ENCODE results near the gene TRMO. TPM values are rescaled to one million over a fixed set of nuclear protein-coding genes. Genes with fewer than 3 reads are reported as not detected.

Gene TRMO
- total and polyA plus RNA-seq, 9 of the 15 experiments (the other 6 are each of a cell fraction or from before 2014, with no cell fraction given): 5.6 to 22.4 (median 16.2) TPM

DNA sequence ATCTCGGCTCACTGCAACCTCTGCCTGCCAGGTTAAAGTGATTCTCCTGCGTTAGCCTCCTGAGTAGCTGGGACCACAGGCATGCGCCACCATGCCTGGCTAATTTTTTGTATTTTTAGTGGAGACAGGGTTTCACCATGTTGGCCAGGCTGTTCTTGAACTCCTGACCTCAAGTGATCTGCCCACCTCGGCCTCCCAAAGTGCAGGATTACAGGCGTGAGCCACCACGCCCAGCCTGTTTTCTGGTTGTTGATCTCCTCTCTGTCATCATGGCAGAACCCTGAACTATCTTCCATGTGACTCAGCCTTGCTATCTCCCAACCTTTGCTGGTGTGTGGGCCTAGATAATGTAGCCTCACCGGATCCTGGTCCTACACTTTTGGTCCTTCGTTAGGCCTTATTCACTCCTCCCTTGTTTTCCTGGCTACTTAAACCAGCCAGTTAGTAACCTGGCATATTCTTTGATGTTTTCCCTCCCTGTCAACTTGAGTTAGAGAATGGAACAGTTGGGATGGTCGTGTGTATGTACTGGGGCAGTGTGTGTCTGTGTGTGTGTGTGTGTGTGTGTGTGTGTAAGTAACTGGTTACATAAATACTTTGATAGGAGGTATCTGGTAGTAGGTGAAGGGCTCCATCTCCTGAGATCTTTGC lies 38.5 kb upstream of the TRMO start (continued):
- TF ChIP-seq ZNF239 (CRISPR knock-in tag; IDR thresholded peaks at IDR 0.05) (peak; percentile 52), NCOA1 (IDR thresholded peaks at IDR 0.05; ENCODE audit: low read depth) (peak; percentile 93), ARID3A (IDR thresholded peaks at IDR 0.05; ENCODE audit: borderline replicate concordance, low read depth, low read length) (peak; percentile 66; the same call in 1 of the 2 replicates), BRD9 (IDR thresholded peaks at IDR 0.05; ENCODE audit: low read depth, partially characterized antibody) (peak; percentile 98), ZZZ3 (IDR thresholded peaks at IDR 0.05) (peak; percentile 42; the same call in 1 of the 2 replicates), OTX1 (CRISPR knock-in tag; IDR thresholded peaks at IDR 0.05) (peak; percentile 77), CREB1 (IDR thresholded peaks at IDR 0.05) (0 out of 2 replicates have a peak, but pooled peaks have one; percentile 38), CREB1 (CRISPR knock-in tag; IDR thresholded peaks at IDR 0.05) (0 out of 2 replicates have a peak, but pooled peaks have one; percentile 43), C11orf30 (IDR thresholded peaks at IDR 0.05; ENCODE audit: low read depth) (peak; percentile 73), ARID2 (IDR thresholded peaks at IDR 0.05) (peak; percentile 73), NCOA2 (IDR thresholded peaks at IDR 0.05; ENCODE audit: partially characterized antibody in 2 of 2) (peak; percentile 83 to 85), SMARCC2 (IDR thresholded peaks at IDR 0.05; ENCODE audit: low read depth) (peak; percentile 97), THRB (CRISPR knock-in tag; conservative IDR thresholded peaks at IDR 0.05) (peak; percentile 55), SAP30 (IDR thresholded peaks at IDR 0.05; ENCODE audit: borderline replicate concordance, insufficient read depth, low read depth, low read length, poor library complexity, severe bottlenecking) (peak; percentile 29), DPF2 (IDR thresholded peaks at IDR 0.05) (peak; percentile 100), SMARCE1 (IDR thresholded peaks at IDR 0.05) (peak; percentile 98), FOSL1 (tag; conservative IDR thresholded peaks at IDR 0.05) (peak; percentile 98), ZFP36 (IDR thresholded peaks at IDR 0.05; ENCODE audit: low read depth, low read length, partially characterized antibody) (peak; percentile 45), CTBP1 (IDR thresholded peaks at IDR 0.05; ENCODE audit: borderline replicate concordance) (peak; percentile 96), HLTF (IDR thresholded peaks at IDR 0.05) (peak; percentile 97), HSF4 (CRISPR knock-in tag; IDR thresholded peaks at IDR 0.05; ENCODE audit: borderline replicate concordance) (peak; percentile 81; the same call in 1 of the 2 replicates), RBFOX2 (IDR thresholded peaks at IDR 0.05; ENCODE audit: low read depth, low read length) (peak; percentile 55)
- TF ChIP-seq, protein P1, sequence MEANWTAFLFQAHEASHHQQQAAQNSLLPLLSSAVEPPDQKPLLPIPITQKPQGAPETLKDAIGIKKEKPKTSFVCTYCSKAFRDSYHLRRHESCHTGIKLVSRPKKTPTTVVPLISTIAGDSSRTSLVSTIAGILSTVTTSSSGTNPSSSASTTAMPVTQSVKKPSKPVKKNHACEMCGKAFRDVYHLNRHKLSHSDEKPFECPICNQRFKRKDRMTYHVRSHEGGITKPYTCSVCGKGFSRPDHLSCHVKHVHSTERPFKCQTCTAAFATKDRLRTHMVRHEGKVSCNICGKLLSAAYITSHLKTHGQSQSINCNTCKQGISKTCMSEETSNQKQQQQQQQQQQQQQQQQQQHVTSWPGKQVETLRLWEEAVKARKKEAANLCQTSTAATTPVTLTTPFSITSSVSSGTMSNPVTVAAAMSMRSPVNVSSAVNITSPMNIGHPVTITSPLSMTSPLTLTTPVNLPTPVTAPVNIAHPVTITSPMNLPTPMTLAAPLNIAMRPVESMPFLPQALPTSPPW (CRISPR knock-in tag; IDR thresholded peaks at IDR 0.05): peak; percentile 54; the same call in 1 of the 2 replicates
- TF ChIP-seq, protein P2, sequence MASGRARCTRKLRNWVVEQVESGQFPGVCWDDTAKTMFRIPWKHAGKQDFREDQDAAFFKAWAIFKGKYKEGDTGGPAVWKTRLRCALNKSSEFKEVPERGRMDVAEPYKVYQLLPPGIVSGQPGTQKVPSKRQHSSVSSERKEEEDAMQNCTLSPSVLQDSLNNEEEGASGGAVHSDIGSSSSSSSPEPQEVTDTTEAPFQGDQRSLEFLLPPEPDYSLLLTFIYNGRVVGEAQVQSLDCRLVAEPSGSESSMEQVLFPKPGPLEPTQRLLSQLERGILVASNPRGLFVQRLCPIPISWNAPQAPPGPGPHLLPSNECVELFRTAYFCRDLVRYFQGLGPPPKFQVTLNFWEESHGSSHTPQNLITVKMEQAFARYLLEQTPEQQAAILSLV (tag; IDR thresholded peaks at IDR 0.05): peak; percentile 8; the same call in 1 of the 2 replicates
